Osteocyte (in vitro differentiated cells): ENCODE measurements around the gene ZNF618. TPM values are rescaled to one million over a fixed set of nuclear protein-coding genes. Genes with fewer than 3 reads are reported as not detected.

Experiments used
- DNase-seq: peaks from one replicate; pipeline ENCODE4 v3.0.0; 2021; ENCODE audit warnings: mixed read lengths; ENCODE audit not compliant: unreplicated experiment; ENCODE audit errors: extremely low spot score
- H3K27ac Mint-ChIP-seq: one replicate; pipeline ENCODE4 v1.8.0; 2021; ENCODE audit warnings: mild to moderate bottlenecking, mixed read lengths; ENCODE audit not compliant: unreplicated experiment
- H3K27me3 Mint-ChIP-seq: one replicate; pipeline ENCODE4 v1.8.0; 2021; ENCODE audit warnings: mixed read lengths; ENCODE audit not compliant: unreplicated experiment
- H3K36me3 Mint-ChIP-seq: one replicate; pipeline ENCODE4 v1.8.0; 2021; ENCODE audit warnings: mixed read lengths; ENCODE audit not compliant: unreplicated experiment
- H3K4me1 Mint-ChIP-seq: one replicate; pipeline ENCODE4 v1.8.0; 2021; ENCODE audit warnings: mixed read lengths; ENCODE audit not compliant: unreplicated experiment
- H3K4me3 Mint-ChIP-seq: one replicate; pipeline ENCODE4 v1.8.0; 2021; ENCODE audit warnings: mild to moderate bottlenecking, moderate library complexity, mixed read lengths; ENCODE audit not compliant: unreplicated experiment
- H3K9me3 Mint-ChIP-seq: one replicate; pipeline ENCODE4 v1.8.0; 2021; ENCODE audit warnings: mixed read lengths; ENCODE audit not compliant: unreplicated experiment
- CTCF ChIP-seq: fragments of 200-600 bp; sonication (generic); IDR thresholded peaks from 2 replicates; pipeline ENCODE4 v1.5.0; 2021; ENCODE audit warnings: antibody characterized with exemption, mild to moderate bottlenecking, moderate library complexity
- total RNA-seq: library from RNA; stranded (reverse); gene quantifications from 2 replicates; pipeline ENCODE4 v1.2.1, GENCODE V29; 2021

The ZNF618 gene
- total RNA-seq, 1 donor from 2014 or later = 36.8 TPM

- Mint-ChIP-seq H3K4me1 (peaks cover 26% of the 10 kb centered on the region), H3K27me3 (no peaks in the 10 kb centered on the region), H3K27ac (no peak overlapping the region), H3K9me3 (no peaks in the 10 kb centered on the region), H3K36me3 (peaks cover 28% of the 10 kb centered on the region), H3K4me3 (no peak overlapping the region)
- no peak for TF ChIP-seq CTCF
- no peak for DNase-seq
Observed at GRCh38 chr9:114056527-114056926, 180.4 kb downstream of the ZNF618 start.

GRCh38 chr9:114057161-114057885 is 181.2 kb downstream of the ZNF618 start:
- Mint-ChIP-seq H3K27me3 (peaks cover 6% of the 10 kb centered on the region), H3K36me3 (peaks cover 21% of the 10 kb centered on the region), H3K4me1 (peaks cover 26% of the 10 kb centered on the region), H3K4me3 (no peak overlapping the region), H3K9me3 (no peaks in the 10 kb centered on the region), H3K27ac (peak overlapping the region; percentile 34)
- no peak for DNase-seq
- no peak for TF ChIP-seq CTCF

- H3K4me3 Mint-ChIP-seq = no peak overlapping the region
- H3K27ac Mint-ChIP-seq = peak overlapping the region; percentile 58
- peaks cover 20% of the 10 kb centered on the region for H3K36me3 Mint-ChIP-seq
- H3K27me3 Mint-ChIP-seq = peaks cover 20% of the 10 kb centered on the region
- no peak for TF ChIP-seq CTCF
- H3K4me1 Mint-ChIP-seq = peaks cover 26% of the 10 kb centered on the region
- H3K9me3 Mint-ChIP-seq = peaks cover 9% of the 10 kb centered on the region
- no peak for DNase-seq
Observed at GRCh38 chr9:114058688-114059046, 182.6 kb downstream of the ZNF618 start.

- peaks cover 10% of the 10 kb centered on the region for H3K9me3 Mint-ChIP-seq
- DNase-seq = no peak
- no peak overlapping the region for H3K4me3 Mint-ChIP-seq
- peaks cover 24% of the 10 kb centered on the region for H3K27me3 Mint-ChIP-seq
- peak overlapping the region; percentile 58 for H3K27ac Mint-ChIP-seq
- H3K4me1 Mint-ChIP-seq = peaks cover 26% of the 10 kb centered on the region
- peaks cover 19% of the 10 kb centered on the region for H3K36me3 Mint-ChIP-seq
- TF ChIP-seq CTCF = no peak
Observed at GRCh38 chr9:114059047-114059803, 183.1 kb downstream of the ZNF618 start.

- Mint-ChIP-seq H3K4me1 (peaks cover 26% of the 10 kb centered on the region), H3K9me3 (peaks cover 10% of the 10 kb centered on the region), H3K36me3 (peaks cover 18% of the 10 kb centered on the region), H3K27ac (peak overlapping the region; percentile 58), H3K4me3 (no peak overlapping the region), H3K27me3 (peaks cover 27% of the 10 kb centered on the region)
- no peak for TF ChIP-seq CTCF
- no peak for DNase-seq
Observed at GRCh38 chr9:114060070-114060469, 184.0 kb downstream of the ZNF618 start.
